ENCODE data around the gene FAM161B.

- no peak for TF ChIP-seq FOXM1 (IDR thresholded peaks at IDR 0.05; ENCODE audit: borderline replicate concordance)
- no peak for TF ChIP-seq ZNF384 (IDR thresholded peaks at IDR 0.05)
- TF ChIP-seq TARDBP (IDR thresholded peaks at IDR 0.05): no peak
- TF ChIP-seq NFRKB (IDR thresholded peaks at IDR 0.05): no peak
- no peak for TF ChIP-seq ELF4 (IDR thresholded peaks at IDR 0.05)
These were observed 4.7 kb downstream of the FAM161B start for GRCh38 chr14:73945159-73945670.

Measured in HEK293T (cell line).